ENCODE data around the gene CARD19.

GRCh38 chr9:93076792-93077128 lies 19.3 kb upstream of the CARD19 start:
- TF ChIP-seq, protein P1, sequence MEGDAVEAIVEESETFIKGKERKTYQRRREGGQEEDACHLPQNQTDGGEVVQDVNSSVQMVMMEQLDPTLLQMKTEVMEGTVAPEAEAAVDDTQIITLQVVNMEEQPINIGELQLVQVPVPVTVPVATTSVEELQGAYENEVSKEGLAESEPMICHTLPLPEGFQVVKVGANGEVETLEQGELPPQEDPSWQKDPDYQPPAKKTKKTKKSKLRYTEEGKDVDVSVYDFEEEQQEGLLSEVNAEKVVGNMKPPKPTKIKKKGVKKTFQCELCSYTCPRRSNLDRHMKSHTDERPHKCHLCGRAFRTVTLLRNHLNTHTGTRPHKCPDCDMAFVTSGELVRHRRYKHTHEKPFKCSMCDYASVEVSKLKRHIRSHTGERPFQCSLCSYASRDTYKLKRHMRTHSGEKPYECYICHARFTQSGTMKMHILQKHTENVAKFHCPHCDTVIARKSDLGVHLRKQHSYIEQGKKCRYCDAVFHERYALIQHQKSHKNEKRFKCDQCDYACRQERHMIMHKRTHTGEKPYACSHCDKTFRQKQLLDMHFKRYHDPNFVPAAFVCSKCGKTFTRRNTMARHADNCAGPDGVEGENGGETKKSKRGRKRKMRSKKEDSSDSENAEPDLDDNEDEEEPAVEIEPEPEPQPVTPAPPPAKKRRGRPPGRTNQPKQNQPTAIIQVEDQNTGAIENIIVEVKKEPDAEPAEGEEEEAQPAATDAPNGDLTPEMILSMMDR (conservative IDR thresholded peaks at IDR 0.05) = no peak
- no peak for TF ChIP-seq ZFX (IDR thresholded peaks at IDR 0.05)

Measured in C4-2B (cell line).